GM21825 (cell line): ENCODE results near the gene PAFAH1B2.

Experiments
- ATAC-seq: cut with Tn5 transposase; IDR thresholded peaks from one replicate; pipeline ENCODE4 v1.9.1; 2021; ENCODE audit warnings: mild to moderate bottlenecking, moderate library complexity; ENCODE audit not compliant: unreplicated experiment

The PAFAH1B2 gene

DNA sequence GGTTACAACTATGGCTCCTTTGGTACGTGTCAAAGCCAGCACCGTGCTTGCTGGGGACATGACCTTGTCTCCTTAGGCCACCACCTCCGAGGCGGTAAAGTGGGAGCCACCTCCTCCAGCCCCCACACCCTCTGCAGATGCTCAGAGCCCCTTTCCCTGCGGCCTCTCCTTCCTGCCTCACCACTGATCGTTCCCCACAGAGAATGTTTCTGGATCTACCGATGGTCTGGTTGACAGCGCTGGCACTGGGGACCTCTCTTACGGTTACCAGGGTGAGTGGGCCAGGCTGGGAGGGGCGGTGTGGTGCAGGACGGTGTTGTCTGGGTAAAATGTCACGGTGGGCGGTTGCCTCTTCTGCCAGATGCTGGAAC, 43.3 kb downstream of the PAFAH1B2 start:
- no peak for ATAC-seq

DNA sequence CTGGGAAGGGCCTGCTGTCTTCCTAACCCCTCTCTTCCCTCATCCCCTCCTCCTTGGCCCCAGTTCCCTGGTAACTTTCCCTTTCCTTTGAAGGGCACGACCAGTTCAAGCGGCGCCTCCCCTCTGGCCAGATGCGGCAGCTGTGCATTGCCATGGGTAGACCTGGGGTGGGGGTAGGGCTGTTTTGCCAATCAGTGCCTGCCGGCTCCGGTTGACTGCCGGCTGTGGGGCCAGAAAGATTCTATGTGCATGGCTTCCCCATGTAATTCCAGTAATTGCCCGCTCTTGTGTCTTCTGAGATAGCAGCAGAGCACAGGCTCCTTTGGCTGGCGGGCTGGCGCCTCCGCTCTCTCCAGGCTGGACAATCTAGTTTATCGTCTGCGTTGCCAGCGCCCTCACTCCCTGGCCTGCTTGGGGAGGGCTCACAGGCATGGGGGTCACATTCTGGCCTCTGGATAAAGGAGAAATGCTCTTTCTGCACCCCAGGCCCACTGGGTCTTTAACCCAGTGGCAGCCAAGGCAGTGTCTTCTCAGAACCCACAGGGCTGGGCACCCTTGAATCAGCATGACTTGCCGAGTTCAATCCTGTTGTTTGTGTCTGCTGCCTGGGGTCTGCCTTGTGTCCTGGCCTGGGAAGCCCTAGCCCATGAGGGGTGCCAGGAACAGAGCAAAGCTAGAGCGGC, 43.9 kb downstream of the PAFAH1B2 start:
- ATAC-seq = no peak

DNA sequence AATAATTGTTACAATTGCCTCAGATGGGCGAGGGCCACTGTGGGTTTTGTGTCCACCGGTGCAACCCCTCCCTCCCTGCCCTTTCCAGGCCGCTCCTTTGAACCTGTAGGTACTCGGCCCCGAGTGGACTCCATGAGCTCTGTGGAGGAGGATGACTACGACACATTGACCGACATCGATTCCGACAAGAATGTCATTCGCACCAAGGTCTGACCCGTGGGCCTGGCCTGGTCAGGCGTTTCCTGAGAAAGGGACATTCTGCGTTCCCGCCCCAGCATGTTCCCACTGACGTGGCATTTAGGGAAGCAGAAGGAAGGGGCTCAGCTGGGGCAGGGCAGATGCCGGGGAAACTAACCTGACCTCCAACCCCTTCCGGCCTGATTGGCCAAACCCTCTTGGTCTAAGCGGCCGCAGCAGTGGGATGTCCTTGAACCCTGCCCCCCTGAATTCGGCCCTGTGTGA, 44.6 kb downstream of the PAFAH1B2 start:
- no peak for ATAC-seq

DNA sequence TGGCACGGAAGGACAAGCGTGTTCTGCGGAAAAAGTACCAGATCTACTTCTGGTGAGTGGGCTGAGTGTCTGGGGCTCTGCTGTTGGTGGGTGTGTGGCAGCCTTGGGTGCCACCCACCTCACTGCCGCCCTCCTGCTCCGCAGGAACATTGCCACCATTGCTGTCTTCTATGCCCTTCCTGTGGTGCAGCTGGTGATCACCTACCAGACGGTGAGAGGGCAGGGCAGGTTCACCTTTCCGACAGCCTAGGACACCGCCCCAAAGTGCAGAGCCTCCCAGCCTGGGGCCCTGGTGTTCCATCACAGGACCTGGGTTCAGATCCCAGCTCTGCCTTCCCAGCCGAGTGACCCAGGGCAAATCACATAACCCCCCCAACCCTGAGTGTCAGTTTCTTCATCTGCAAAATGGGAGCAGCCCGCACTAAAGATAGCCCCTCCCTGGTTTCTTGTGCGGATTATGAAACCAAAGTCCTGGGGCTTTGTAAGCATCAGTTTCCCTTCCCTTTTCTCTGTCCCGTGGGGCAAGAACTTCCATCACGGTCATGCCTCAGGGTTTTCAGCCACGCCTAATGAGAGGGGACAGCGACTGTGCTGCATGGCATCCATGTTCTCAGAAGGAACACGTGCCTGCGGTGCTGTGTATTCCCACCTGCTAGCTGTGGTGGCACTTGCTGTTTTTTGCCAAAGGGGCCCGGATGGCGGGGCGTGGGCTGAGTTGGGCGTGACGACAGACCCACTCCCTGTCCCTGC, 45.3 kb downstream of the PAFAH1B2 start:
- ATAC-seq = peak; percentile 59

DNA sequence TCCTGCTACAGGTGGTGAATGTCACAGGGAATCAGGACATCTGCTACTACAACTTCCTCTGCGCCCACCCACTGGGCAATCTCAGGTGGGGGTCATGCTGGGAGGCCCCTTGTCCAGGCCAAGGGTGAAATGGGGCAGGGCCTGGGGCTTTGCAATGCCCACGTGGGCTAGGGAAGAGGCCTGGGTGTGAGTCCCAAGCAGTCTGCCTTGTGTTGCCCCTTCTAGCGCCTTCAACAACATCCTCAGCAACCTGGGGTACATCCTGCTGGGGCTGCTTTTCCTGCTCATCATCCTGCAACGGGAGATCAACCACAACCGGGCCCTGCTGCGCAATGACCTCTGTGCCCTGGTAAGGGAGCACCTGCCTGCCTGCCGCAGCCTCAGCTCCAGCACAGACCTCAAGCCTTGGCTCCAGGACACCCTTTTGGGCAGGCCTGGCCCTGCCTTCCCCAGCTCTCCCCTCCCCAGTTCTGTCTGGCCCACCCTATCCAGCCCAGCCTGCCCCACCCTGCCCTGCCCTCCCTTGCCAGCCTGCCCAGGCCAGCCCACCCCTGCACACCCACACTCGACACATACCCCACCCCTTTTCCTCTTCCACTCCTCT, 46.0 kb downstream of the PAFAH1B2 start:
- ATAC-seq = no peak

DNA sequence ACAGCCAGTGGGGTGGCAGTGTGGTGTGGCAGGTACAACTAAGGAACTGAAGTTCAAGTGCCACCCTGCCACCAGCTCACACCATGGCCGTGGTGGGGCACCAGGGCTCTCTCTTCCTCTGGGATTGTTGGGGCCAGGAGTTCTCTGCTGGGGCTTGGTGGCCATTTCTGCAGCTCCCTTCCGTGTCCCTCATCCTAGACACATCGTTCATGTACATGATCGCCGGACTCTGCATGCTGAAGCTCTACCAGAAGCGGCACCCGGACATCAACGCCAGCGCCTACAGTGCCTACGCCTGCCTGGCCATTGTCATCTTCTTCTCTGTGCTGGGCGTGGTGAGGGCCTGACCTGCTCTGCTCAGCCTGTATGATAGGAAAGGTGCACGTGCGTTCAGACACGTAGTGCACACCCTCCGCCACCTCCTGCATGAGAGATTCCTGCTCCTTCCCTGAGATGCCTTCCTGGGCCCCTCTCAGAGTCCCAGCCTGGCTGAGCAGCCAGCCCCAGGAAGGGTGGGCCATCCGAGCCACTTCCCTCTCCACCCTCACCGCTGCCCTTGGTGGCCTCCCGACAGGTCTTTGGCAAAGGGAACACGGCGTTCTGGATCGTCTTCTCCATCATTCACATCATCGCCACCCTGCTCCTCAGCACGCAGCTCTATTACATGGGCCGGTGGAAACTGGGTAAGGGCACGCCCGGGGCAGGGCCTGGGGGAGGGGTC, 47.8 kb downstream of the PAFAH1B2 start:
- ATAC-seq = no peak

DNA sequence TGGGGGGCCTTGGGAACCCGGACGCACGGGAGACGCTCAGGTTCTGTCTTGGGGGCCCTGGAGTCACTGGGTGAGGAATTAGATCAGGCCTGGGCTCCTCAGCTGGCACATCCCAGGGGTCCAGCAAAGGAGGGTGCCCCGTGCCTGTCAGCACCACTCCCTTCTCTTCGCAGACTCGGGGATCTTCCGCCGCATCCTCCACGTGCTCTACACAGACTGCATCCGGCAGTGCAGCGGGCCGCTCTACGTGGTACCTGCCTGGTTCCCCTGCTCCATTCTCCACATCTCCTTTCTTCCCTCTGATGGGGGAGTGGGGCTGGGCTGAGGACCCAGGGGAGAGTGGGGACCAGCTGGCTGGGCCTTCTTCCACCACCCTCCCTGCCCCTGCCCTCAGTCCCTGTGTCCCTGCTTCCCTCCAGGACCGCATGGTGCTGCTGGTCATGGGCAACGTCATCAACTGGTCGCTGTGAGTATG, 48.4 kb downstream of the PAFAH1B2 start:
- no peak for ATAC-seq

DNA sequence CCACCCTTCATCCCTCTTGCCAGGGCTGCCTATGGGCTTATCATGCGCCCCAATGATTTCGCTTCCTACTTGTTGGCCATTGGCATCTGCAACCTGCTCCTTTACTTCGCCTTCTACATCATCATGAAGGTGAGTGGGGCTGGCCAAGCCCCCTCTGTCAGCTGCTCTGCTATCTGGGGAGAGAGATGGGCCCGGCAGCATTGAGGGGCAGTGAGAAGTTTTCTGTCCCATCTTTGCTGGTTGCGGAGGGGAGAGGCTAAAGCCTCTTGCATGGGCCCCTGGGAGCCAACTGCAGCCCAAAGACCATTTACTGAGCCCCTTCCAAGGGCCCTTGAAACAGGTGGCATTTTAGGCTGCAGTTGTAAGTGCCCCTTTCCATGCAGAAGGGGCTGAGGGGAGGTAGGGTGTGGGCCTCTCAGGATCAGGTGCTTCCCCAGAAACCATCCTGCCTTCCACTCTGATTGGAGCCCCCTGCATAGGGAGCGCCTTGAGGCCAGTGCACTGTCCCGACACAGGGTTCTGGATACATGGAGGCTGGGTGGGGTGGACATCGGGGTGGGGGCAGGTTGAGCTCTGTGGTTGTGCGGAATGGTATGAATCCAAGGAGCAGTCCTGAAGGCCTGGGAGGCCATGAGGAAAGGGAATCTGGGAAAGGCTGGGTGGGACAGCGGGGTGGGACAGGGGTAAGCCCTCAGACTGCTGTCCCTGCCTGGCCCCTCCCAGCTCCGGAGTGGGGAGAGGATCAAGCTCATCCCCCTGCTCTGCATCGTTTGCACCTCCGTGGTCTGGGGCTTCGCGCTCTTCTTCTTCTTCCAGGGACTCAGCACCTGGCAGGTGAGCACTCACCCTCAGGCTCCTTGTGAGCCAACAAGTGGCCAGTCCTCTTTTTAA, 49.3 kb downstream of the PAFAH1B2 start:
- no peak for ATAC-seq

DNA sequence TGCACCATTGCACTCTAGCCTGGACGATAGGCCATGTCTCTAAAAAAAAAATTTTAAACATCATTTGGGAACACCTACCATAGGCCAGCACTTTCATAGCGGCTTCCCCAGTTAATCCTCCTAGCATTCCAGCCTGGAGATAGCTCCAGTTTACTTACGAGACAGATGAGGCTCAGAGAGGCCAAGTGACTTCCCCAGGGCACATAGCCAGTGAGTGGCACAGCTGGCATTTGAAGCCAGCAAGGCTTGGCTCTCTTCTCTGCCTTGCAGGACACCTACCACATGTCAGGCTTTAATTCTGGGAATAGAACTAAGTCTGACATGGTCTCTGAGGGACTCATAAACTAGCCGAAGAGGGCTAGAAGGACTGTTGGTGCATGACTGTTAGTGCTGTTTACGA, 50.2 kb downstream of the PAFAH1B2 start:
- ATAC-seq = no peak

DNA sequence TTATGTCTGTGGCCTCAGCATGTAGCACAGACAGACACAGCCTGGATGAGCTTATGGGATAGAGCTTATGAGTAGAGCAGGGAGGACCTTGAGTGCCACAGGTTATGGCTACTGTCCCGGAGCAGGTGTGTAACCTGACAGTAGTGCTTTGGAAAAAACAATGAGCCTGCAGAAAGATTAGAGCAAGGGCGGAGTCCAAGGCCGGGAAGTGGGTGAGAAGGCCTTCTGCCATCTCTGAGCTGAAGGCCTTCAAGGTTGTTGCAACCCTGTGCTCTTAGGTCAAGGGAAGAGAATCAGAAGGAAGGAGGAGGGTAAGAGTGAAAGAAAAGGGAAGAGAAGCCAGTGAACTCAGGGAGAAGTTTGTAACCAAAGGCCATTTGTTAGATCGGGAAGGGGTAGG, 51.2 kb downstream of the PAFAH1B2 start:
- no peak for ATAC-seq

DNA sequence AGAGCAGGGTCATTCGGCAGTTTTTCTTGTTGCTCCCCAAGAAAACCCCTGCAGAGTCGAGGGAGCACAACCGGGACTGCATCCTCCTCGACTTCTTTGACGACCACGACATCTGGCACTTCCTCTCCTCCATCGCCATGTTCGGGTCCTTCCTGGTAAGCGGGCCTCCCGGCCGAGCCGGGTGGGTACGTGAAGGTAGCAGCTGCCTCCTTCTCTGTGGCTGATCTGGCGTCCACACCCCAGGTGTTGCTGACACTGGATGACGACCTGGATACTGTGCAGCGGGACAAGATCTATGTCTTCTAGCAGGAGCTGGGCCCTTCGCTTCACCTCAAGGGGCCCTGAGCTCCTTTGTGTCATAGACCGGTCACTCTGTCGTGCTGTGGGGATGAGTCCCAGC, 51.7 kb downstream of the PAFAH1B2 start:
- no peak for ATAC-seq

DNA sequence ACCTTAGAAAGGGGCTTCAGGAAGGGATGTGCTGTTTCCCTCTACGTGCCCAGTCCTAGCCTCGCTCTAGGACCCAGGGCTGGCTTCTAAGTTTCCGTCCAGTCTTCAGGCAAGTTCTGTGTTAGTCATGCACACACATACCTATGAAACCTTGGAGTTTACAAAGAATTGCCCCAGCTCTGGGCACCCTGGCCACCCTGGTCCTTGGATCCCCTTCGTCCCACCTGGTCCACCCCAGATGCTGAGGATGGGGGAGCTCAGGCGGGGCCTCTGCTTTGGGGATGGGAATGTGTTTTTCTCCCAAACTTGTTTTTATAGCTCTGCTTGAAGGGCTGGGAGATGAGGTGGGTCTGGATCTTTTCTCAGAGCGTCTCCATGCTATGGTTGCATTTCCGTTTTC, 52.9 kb downstream of the PAFAH1B2 start:
- ATAC-seq = no peak

DNA sequence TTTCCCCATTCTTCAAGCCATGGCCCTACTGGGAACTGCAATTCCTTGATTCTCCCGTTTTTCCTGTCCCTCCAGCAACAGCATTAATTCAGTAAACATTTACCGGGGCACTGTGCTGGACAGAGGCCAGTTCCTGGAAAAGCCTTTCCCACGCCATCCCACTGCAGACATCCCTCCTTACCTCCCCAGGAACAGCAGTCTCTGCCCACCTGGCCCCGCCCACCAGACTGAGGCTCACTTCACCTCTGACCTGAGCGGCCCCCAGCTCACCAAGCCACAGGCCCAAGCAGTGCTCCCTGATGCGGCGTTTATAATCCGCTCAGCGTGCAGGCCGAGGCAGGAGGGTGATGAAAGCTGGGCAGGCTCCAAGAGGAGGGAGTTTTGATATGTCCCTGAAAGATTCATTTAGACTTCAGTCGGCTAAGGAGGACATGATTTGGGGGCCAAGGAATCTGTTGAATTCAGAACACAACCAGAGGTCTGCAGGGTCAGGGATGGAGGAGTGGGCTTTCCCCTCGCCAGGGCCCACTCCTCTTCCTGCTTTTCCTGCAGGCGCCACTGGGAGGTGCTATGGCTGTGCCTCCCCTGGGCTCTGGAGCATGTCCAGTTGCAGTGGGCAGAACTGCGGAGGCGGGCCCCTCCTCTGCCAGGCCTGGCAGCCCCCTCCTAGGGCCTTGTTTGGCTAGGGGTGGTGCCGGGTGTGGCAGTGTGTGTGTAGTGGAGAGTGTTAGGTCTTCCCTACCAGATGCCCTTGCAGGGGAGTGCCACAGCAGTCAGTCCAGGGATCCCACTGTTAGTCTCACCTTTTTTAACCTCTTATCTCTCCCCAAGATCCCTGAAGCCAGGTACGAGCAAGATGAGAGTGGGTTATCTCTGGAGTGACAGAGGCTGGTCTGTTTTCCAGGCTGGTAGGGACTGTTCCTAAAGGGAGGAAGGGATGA, 53.7 kb downstream of the PAFAH1B2 start:
- no peak for ATAC-seq

DNA sequence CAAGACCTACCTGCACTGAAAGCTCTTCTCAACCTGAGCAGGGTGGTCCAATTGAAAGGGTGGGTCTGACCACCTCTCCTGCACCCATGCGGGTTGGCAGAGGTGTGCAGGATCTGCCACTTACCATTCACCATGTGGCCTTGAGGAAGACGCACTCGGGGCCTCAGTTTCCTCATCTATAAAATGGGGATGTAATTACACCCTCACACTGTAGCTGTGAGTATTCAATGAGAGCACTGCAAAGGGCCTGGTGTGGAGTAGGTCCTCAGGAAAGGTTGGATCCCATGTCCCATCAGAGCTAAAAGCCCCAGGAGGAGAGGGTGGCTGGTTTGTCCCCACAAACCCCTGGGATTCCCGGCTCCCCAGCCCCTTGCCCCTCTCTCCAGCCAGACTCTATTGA, 54.5 kb downstream of the PAFAH1B2 start:
- ATAC-seq = no peak

DNA sequence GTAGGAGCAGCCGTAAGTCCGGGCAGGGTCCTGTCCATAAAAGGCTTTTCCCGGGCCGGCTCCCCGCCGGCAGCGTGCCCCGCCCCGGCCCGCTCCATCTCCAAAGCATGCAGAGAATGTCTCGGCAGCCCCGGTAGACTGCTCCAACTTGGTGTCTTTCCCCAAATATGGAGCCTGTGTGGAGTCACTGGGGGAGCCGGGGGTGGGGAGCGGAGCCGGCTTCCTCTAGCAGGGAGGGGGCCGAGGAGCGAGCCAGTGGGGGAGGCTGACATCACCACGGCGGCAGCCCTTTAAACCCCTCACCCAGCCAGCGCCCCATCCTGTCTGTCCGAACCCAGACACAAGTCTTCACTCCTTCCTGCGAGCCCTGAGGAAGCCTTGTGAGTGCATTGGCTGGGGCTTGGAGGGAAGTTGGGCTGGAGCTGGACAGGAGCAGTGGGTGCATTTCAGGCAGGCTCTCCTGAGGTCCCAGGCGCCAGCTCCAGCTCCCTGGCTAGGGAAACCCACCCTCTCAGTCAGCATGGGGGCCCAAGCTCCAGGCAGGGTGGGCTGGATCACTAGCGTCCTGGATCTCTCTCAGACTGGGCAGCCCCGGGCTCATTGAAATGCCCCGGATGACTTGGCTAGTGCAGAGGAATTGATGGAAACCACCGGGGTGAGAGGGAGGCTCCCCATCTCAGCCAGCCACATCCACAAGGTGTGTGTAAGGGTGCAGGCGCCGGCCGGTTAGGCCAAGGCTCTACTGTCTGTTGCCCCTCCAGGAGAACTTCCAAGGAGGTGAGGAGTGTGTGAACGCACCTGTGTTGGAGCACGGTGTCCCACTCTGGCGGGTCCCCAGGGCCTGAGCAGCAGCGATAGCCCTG, 55.2 kb downstream of the PAFAH1B2 start, which contains the start of gene TAGLN:
TAGLN (plus strand) TSS at position 318 of the 863 bp plus-strand sequence. CDS start 3,644 bp downstream, outside the sequence.
- no peak for ATAC-seq

DNA sequence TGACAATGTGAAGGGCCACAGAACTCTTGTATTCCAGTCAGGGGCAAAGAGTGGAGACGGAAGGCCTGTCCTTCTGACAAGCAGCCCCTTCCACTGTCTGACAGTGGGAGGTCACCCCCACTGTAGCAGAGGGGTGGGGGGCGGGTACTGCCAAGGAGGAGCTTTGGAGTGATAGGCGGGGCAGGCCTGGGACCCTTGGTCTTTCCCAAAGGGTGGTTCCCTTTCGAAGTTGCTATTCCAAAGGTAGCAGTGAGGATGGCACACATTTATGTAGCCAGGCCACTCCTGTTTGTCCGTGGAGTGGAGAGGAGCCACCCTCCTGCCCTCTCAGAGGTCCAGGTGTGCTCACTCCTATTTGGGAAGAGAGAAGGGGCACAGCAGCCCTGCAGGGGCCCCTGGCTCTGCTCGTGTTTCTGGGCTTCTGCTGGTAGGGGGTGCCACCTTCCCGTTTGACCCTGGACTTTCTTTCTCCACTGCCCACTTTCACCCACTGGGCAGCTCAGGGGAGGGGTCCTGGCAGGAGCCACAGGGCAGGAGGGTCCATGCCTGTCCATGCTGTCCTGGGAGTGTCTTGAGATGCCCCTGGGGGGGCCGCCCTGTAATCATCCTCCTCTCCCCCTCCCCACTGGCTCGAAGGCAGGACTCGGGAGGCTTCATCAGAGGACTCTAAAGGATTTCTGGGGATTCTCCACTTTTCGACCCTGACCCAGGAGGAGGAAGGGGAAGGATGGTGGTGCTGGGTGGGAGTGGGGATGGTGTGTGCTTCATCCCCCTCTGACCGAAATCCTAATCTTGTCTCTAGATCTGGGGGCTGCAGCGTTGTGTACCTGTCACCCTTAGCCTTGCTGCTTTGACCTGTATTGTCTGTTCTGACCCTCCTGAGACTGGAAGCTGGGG, 56.1 kb downstream of the PAFAH1B2 start:
- no peak for ATAC-seq
